ENCODE results near the gene SLC17A6.

DNA sequence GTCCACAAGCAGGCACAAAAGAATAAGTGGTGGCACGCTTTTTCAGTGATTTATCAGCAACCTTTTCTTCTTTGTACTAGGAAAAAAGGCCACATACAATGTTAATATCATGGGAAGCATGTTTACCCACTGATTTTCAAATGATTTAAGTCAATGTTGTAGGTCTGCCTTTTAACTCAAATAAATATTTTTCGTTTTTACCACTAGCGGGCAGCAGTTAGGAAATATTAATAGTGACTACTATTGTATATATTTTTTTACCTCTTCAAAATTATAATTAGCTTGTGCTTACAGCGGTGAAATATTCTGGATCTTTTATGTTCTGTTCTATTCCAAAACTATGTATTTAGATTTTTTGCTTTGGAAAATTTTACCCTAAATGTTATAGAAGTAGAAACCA is 6.4 kb upstream of the SLC17A6 start:
- TF ChIP-seq RARB (CRISPR knock-in tag; IDR thresholded peaks at IDR 0.05): no peak
- no peak for TF ChIP-seq ZFP30 (CRISPR knock-in tag; IDR thresholded peaks at IDR 0.05)
- TF ChIP-seq ZFP3 (CRISPR knock-in tag; IDR thresholded peaks at IDR 0.05): no peak
- TF ChIP-seq, protein P1, sequence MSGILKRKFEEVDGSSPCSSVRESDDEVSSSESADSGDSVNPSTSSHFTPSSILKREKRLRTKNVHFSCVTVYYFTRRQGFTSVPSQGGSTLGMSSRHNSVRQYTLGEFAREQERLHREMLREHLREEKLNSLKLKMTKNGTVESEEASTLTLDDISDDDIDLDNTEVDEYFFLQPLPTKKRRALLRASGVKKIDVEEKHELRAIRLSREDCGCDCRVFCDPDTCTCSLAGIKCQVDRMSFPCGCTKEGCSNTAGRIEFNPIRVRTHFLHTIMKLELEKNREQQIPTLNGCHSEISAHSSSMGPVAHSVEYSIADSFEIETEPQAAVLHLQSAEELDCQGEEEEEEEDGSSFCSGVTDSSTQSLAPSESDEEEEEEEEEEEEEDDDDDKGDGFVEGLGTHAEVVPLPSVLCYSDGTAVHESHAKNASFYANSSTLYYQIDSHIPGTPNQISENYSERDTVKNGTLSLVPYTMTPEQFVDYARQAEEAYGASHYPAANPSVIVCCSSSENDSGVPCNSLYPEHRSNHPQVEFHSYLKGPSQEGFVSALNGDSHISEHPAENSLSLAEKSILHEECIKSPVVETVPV (CRISPR knock-in tag; IDR thresholded peaks at IDR 0.05): no peak
- no peak for TF ChIP-seq TOX (CRISPR knock-in tag; IDR thresholded peaks at IDR 0.05; ENCODE audit: borderline replicate concordance)
- TF ChIP-seq CSDC2 (CRISPR knock-in tag; IDR thresholded peaks at IDR 0.05): no peak
- TF ChIP-seq PPARA (CRISPR knock-in tag; IDR thresholded peaks at IDR 0.05; ENCODE audit: borderline replicate concordance): no peak
- no peak for TF ChIP-seq POU6F1 (CRISPR knock-in tag; IDR thresholded peaks at IDR 0.05; ENCODE audit: borderline replicate concordance, low read depth)
- no peak for TF ChIP-seq PATZ1 (CRISPR knock-in tag; IDR thresholded peaks at IDR 0.05; ENCODE audit: borderline replicate concordance)
- no peak for TF ChIP-seq ZNF8 (CRISPR knock-in tag; IDR thresholded peaks at IDR 0.05)
- no peak for TF ChIP-seq TCF4 (CRISPR knock-in tag; IDR thresholded peaks at IDR 0.05; ENCODE audit: borderline replicate concordance)
- no peak for TF ChIP-seq ZC3H10 (CRISPR knock-in tag; IDR thresholded peaks at IDR 0.05)
- TF ChIP-seq ZNF565 (CRISPR knock-in tag; conservative IDR thresholded peaks at IDR 0.05; ENCODE audit: low read depth): no peak
